Activated CD8-positive, alpha-beta memory T cell treated with anti-CD3 and anti-CD28 coated beads, Interleukin-2, amount 10 ng/mL, durations not matched to agents 7 days and 5 days (primary cell): Measurements from ENCODE around the gene DUS2. TPM values are rescaled to one million over a fixed set of nuclear protein-coding genes. Genes with fewer than 3 reads are reported as not detected.
A peak's percentile ranks its signal among the peaks of the same experiment; 100 is the strongest.

Experiments used
- ATAC-seq: fragments of 150-1000 bp; cut with Tn5 transposase; one replicate; pipeline ENCODE4 v1.10.0; 2021; ENCODE audit warnings: moderate library complexity
- CTCF ChIA-PET: fragments of 350-600 bp; sonication (Branson Sonifier 250); formaldehyde crosslinking; loops from one replicate; lab custom pipeline; 2021; ENCODE audit warnings: antibody characterized with exemption; lab: Charles Lee
- DNase-seq: peaks from one replicate; pipeline ENCODE4 v3.0.0-alpha.2; 2020
- H3K27ac Mint-ChIP-seq: one replicate; pipeline ENCODE4 v1.8.0; 2021; ENCODE audit warnings: mild to moderate bottlenecking, mixed read lengths
- H3K27me3 Mint-ChIP-seq: one replicate; pipeline ENCODE4 v1.8.0; 2021; ENCODE audit warnings: mixed read lengths
- H3K36me3 Mint-ChIP-seq: one replicate; pipeline ENCODE4 v1.8.0; 2021; ENCODE audit warnings: mild to moderate bottlenecking, mixed read lengths
- H3K4me1 Mint-ChIP-seq: one replicate; pipeline ENCODE4 v1.8.0; 2021; ENCODE audit warnings: mixed read lengths
- H3K4me3 Mint-ChIP-seq: one replicate; pipeline ENCODE4 v1.8.0; 2021; ENCODE audit warnings: mild to moderate bottlenecking, moderate library complexity, mixed read lengths
- H3K9me3 Mint-ChIP-seq: one replicate; pipeline ENCODE4 v1.8.0; 2022; ENCODE audit warnings: low read depth, mixed read lengths
- total RNA-seq, 2 experiments: library from RNA; stranded (reverse); gene quantifications; one replicate each; pipeline ENCODE4 v1.2.3, GENCODE V29; 2021

DUS2 gene
- total RNA-seq, 2 experiments from 2014 or later: 28.4 to 32.0 TPM

- ATAC-seq (no peak), DNase-seq (no peak)
- Mint-ChIP-seq H3K9me3 (no peaks in the 10 kb centered on the region), H3K27ac (peak overlapping the region; percentile 2), H3K27me3 (no peaks in the 10 kb centered on the region), H3K4me3 (no peak overlapping the region), H3K4me1 (peaks cover 42% of the 10 kb centered on the region), H3K36me3 (peaks cover 13% of the 10 kb centered on the region)
- CTCF ChIA-PET: interaction anchor here (2.2 kb wide), 1 partner anchor 8 kb away, joined by 7 read pairs; no protein-coding TSS in a partner anchor
These were observed 10.0 kb downstream of the DUS2 start for GRCh38 chr16:68033101-68033500.

GRCh38 chr16:68035227-68035626 is 12.1 kb downstream of the DUS2 start:
- Mint-ChIP-seq H3K36me3 (peaks cover 18% of the 10 kb centered on the region), H3K4me3 (no peak overlapping the region), H3K27ac (no peak overlapping the region), H3K4me1 (peaks cover 52% of the 10 kb centered on the region), H3K27me3 (no peaks in the 10 kb centered on the region), H3K9me3 (no peaks in the 10 kb centered on the region)
- ATAC-seq: no peak
- DNase-seq: no peak
- CTCF ChIA-PET: interaction anchor here (1.4 kb wide), 1 partner anchor 12 kb away, joined by 4 read pairs; no protein-coding TSS in a partner anchor

GRCh38 chr16:68037841-68038597 is 14.9 kb downstream of the DUS2 start:
- no peak for ATAC-seq
- CTCF ChIA-PET: no interaction called here

GRCh38 chr16:68040506-68041288 is 17.6 kb downstream of the DUS2 start:
- DNase-seq (peak; percentile 92), ATAC-seq (peak; percentile 99)
- H3K9me3 Mint-ChIP-seq: no peaks in the 10 kb centered on the region
- H3K4me1 Mint-ChIP-seq: peaks cover 31% of the 10 kb centered on the region
- no peaks in the 10 kb centered on the region for H3K27me3 Mint-ChIP-seq
- CTCF ChIA-PET: interaction anchor here (0.7 to 3.4 kb wide), 53 partner anchors 9 to 520 kb away, joined by 3 to 22 read pairs (median 5); partner anchors contain the start of genes DDX28, DPEP2, DUS2 and NRN1L
- no peak overlapping the region for H3K4me3 Mint-ChIP-seq
- peaks cover 18% of the 10 kb centered on the region for H3K36me3 Mint-ChIP-seq
- H3K27ac Mint-ChIP-seq: peak overlapping the region; percentile 81

More at GRCh38 chr16:68037841-68038597, 14.9 kb downstream of the DUS2 start:
- Mint-ChIP-seq H3K4me3 (no peak overlapping the region), H3K27ac (peak overlapping the region; percentile 67), H3K9me3 (no peaks in the 10 kb centered on the region), H3K27me3 (no peaks in the 10 kb centered on the region), H3K4me1 (peaks cover 41% of the 10 kb centered on the region), H3K36me3 (peaks cover 20% of the 10 kb centered on the region)
- no peak for DNase-seq

- H3K4me1 Mint-ChIP-seq: peaks cover 25% of the 10 kb centered on the region
- no peaks in the 10 kb centered on the region for H3K9me3 Mint-ChIP-seq
- DNase-seq (no peak), ATAC-seq (no peak)
- no peak overlapping the region for H3K27ac Mint-ChIP-seq
- CTCF ChIA-PET: interaction anchor here (1.0 to 3.4 kb wide), 11 partner anchors 12 to 225 kb away, joined by 3 to 21 read pairs (median 8); partner anchors contain the start of genes DDX28, DUS2 and NRN1L
- H3K27me3 Mint-ChIP-seq: no peaks in the 10 kb centered on the region
- H3K4me3 Mint-ChIP-seq: no peak overlapping the region
- H3K36me3 Mint-ChIP-seq: peaks cover 17% of the 10 kb centered on the region
These were observed 18.7 kb downstream of the DUS2 start for GRCh38 chr16:68041783-68042182.

- Mint-ChIP-seq H3K9me3 (no peaks in the 10 kb centered on the region), H3K4me1 (no peaks in the 10 kb centered on the region), H3K36me3 (peaks cover 16% of the 10 kb centered on the region), H3K4me3 (no peak overlapping the region), H3K27me3 (no peaks in the 10 kb centered on the region), H3K27ac (peak overlapping the region; percentile 63)
- CTCF ChIA-PET: interaction anchor here (0.9 to 1.9 kb wide), 5 partner anchors 23 to 231 kb away, joined by 3 to 6 read pairs (median 3); partner anchors contain the start of genes DDX28 and DUS2
- no peak for ATAC-seq
- DNase-seq: no peak
These were observed 23.0 kb downstream of the DUS2 start for GRCh38 chr16:68046106-68046505.

- peaks cover 17% of the 10 kb centered on the region for H3K36me3 Mint-ChIP-seq
- DNase-seq (no peak), ATAC-seq (no peak)
- no peak overlapping the region for H3K27ac Mint-ChIP-seq
- CTCF ChIA-PET: interaction anchor here (0.8 to 1.7 kb wide), 6 partner anchors 8 to 231 kb away, joined by 3 to 5 read pairs (median 4); partner anchors contain the start of gene NFATC3
- H3K4me3 Mint-ChIP-seq: no peak overlapping the region
- no peaks in the 10 kb centered on the region for H3K27me3 Mint-ChIP-seq
- H3K9me3 Mint-ChIP-seq: no peaks in the 10 kb centered on the region
- no peaks in the 10 kb centered on the region for H3K4me1 Mint-ChIP-seq
These were observed 24.9 kb downstream of the DUS2 start for GRCh38 chr16:68047987-68048386.

GRCh38 chr16:68049449-68049848 is 26.4 kb downstream of the DUS2 start:
- no peaks in the 10 kb centered on the region for H3K4me1 Mint-ChIP-seq
- no peak overlapping the region for H3K27ac Mint-ChIP-seq
- CTCF ChIA-PET: no interaction called here
- no peaks in the 10 kb centered on the region for H3K27me3 Mint-ChIP-seq
- no peak overlapping the region for H3K4me3 Mint-ChIP-seq
- H3K9me3 Mint-ChIP-seq: no peaks in the 10 kb centered on the region
- ATAC-seq (no peak), DNase-seq (no peak)
- peaks cover 27% of the 10 kb centered on the region for H3K36me3 Mint-ChIP-seq

GRCh38 chr16:68055395-68055794 is 32.3 kb downstream of the DUS2 start:
- no peaks in the 10 kb centered on the region for H3K27me3 Mint-ChIP-seq
- no peak overlapping the region for H3K4me3 Mint-ChIP-seq
- CTCF ChIA-PET: interaction anchor here (1.1 to 2.1 kb wide), 4 partner anchors 8 to 15 kb away, joined by 3 to 9 read pairs (median 6); no protein-coding TSS in a partner anchor
- H3K27ac Mint-ChIP-seq: no peak overlapping the region
- peaks cover 20% of the 10 kb centered on the region for H3K4me1 Mint-ChIP-seq
- peaks cover 52% of the 10 kb centered on the region for H3K36me3 Mint-ChIP-seq
- no peaks in the 10 kb centered on the region for H3K9me3 Mint-ChIP-seq
- DNase-seq (no peak), ATAC-seq (no peak)

- peak overlapping the region; percentile 33 for H3K4me3 Mint-ChIP-seq
- no peaks in the 10 kb centered on the region for H3K9me3 Mint-ChIP-seq
- ATAC-seq (peak; percentile 12), DNase-seq (no peak)
- peak overlapping the region; percentile 87 for H3K27ac Mint-ChIP-seq
- no peaks in the 10 kb centered on the region for H3K27me3 Mint-ChIP-seq
- CTCF ChIA-PET: interaction anchor here (0.6 to 1.5 kb wide), 3 partner anchors 15 to 19 kb away, joined by 3 to 6 read pairs (median 4); no protein-coding TSS in a partner anchor
- H3K4me1 Mint-ChIP-seq: peaks cover 62% of the 10 kb centered on the region
- H3K36me3 Mint-ChIP-seq: peaks cover 57% of the 10 kb centered on the region
These were observed 36.7 kb downstream of the DUS2 start for GRCh38 chr16:68059804-68060203.

- CTCF ChIA-PET: interaction anchor here (1.2 to 17.1 kb wide), 5 partner anchors 12 to 120 kb away, joined by 3 to 211 read pairs (median 12); partner anchors contain the start of gene NFATC3
- no peak for ATAC-seq
- peaks cover 47% of the 10 kb centered on the region for H3K36me3 Mint-ChIP-seq
These were observed 38.3 kb downstream of the DUS2 start for GRCh38 chr16:68061396-68061795.

GRCh38 chr16:68062910-68063393 is 39.9 kb downstream of the DUS2 start:
- peak overlapping the region; percentile 42 for H3K4me3 Mint-ChIP-seq
- H3K4me1 Mint-ChIP-seq: peaks cover 83% of the 10 kb centered on the region
- H3K27me3 Mint-ChIP-seq: no peaks in the 10 kb centered on the region
- peak overlapping the region; percentile 96 for H3K27ac Mint-ChIP-seq
- no peaks in the 10 kb centered on the region for H3K9me3 Mint-ChIP-seq
- peaks cover 44% of the 10 kb centered on the region for H3K36me3 Mint-ChIP-seq
- peak; percentile 82 for ATAC-seq
- CTCF ChIA-PET: interaction anchor here (0.8 to 17.1 kb wide), 13 partner anchors 8 to 343 kb away, joined by 3 to 211 read pairs (median 5); partner anchors contain the start of genes GFOD2, NFATC3 and PSMB10
- DNase-seq: peak; percentile 88

More at GRCh38 chr16:68061396-68061795, 38.3 kb downstream of the DUS2 start:
- no peak for DNase-seq
- no peaks in the 10 kb centered on the region for H3K9me3 Mint-ChIP-seq
- H3K4me3 Mint-ChIP-seq: no peak overlapping the region
- H3K27me3 Mint-ChIP-seq: no peaks in the 10 kb centered on the region
- peaks cover 76% of the 10 kb centered on the region for H3K4me1 Mint-ChIP-seq
- peak overlapping the region; percentile 96 for H3K27ac Mint-ChIP-seq
